Measurements from ENCODE around the gene NR3C1. TPM values are rescaled to one million over a fixed set of nuclear protein-coding genes. Genes with fewer than 3 reads are reported as not detected.
A peak's percentile ranks its signal among the peaks of the same experiment; 100 is the strongest.

Gene NR3C1
- polyA plus RNA-seq, 3 donors from 2014 or later = 87.3 to 142 (median 92.6) TPM

DNA sequence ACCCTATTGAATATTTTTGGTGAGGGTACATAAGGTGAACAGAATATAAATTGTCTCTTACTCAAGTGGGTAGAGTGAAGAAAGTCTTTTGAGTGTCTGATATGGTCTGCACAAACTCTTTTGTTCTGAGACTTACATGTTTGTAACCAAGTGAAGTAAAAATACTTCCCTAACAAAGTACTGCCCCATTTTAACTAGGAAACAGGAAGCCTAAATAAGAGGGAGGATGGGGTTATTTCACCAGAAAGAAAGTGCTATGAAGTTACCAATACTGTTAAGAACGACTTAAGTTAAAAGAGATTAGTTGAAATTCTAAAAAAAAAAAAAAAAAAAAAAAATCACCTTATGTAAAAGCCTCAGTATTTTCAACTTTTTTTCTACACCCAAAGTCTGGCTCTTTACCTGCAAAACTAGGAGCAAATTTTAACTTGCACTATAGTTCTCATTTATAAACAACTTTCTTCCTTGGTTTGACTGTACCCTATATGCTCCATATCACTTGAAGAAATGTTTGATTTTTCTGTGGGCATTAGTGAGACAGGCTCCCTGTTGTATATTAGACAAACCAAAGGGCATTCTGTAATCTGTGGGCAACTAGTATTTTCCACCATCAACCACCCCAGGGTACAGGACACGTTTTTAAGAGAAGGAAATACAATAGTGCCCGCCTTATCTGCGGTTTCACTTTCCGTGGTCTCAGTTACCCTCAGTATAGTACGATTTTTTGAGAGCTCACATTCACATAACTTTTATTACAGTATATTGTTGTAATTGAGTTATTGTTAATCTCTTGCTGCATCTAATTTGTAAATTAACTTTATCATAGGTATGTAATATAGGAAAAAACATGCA is 127.7 kb downstream of the NR3C1 start:
- peak overlapping the region; percentile 47 to 70 (median 67) for H3K4me3 Mint-ChIP-seq
- no peaks in the 10 kb centered on the region for H3K9me3 Mint-ChIP-seq
- H3K27me3 Mint-ChIP-seq (ENCODE audit: low read depth in 3 of 3) = peaks cover 0 to 4% (median 0%) of the 10 kb centered on the region in 3 donors
- peaks cover 4 to 7% (median 5%) of the 10 kb centered on the region in 3 donors for H3K36me3 Mint-ChIP-seq
- H3K4me1 Mint-ChIP-seq = peaks cover 17 to 34% of the 10 kb centered on the region in 2 donors
- H3K27ac Mint-ChIP-seq = peak overlapping the region; percentile 29 to 70 (median 57)
- DNase-seq = peak; percentile 9 to 13 (median 12)

DNA sequence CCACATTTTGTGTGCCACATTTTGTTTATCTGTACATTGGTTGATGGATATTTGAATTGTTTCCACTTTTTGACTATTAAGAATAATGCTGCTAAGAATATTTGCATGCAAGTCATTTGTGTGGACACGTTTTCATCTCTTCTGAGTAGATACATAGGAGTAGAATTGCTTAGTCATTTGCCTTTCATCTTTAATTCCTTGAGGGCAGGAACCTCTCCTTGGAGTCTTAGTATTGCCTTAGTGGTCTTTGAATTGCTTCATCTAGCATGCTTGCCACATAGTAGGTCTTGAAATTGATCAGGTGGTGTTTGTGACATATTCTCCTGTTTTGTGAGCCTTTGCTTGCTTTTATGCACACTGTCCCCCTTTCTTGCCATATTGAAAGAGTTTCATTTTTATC is 128.5 kb downstream of the NR3C1 start:
- peaks cover 17 to 29% of the 10 kb centered on the region in 2 donors for H3K4me1 Mint-ChIP-seq
- H3K9me3 Mint-ChIP-seq = no peaks in the 10 kb centered on the region
- H3K27ac Mint-ChIP-seq = peak overlapping the region in 4 of 6 donors; percentile 0 to 62 (median 27)
- H3K36me3 Mint-ChIP-seq = peaks cover 4 to 7% (median 5%) of the 10 kb centered on the region in 3 donors
- H3K4me3 Mint-ChIP-seq = peak overlapping the region in 3 of 5 donors; percentile 9 to 67 (median 22)
- peaks cover 0 to 4% (median 0%) of the 10 kb centered on the region in 3 donors for H3K27me3 Mint-ChIP-seq (ENCODE audit: low read depth in 3 of 3)
- DNase-seq = no peak

GRCh38 chr5:143271431-143271830 is 132.1 kb downstream of the NR3C1 start:
- H3K36me3 Mint-ChIP-seq = peaks cover 5 to 14% (median 8%) of the 10 kb centered on the region in 3 donors
- peaks cover 0 to 13% (median 6%) of the 10 kb centered on the region in 6 donors for H3K9me3 Mint-ChIP-seq
- no peak for DNase-seq
- no peak overlapping the region for H3K4me3 Mint-ChIP-seq
- peaks cover 0 to 4% (median 0%) of the 10 kb centered on the region in 3 donors for H3K27me3 Mint-ChIP-seq (ENCODE audit: low read depth in 3 of 3)
- no peak overlapping the region for H3K27ac Mint-ChIP-seq
- H3K4me1 Mint-ChIP-seq = peaks cover 16 to 18% of the 10 kb centered on the region in 2 donors

GRCh38 chr5:143268388-143268787 is 135.1 kb downstream of the NR3C1 start:
- peaks cover 4 to 14% (median 5%) of the 10 kb centered on the region in 3 donors for H3K36me3 Mint-ChIP-seq
- no peaks in the 10 kb centered on the region for H3K27me3 Mint-ChIP-seq (ENCODE audit: low read depth in 3 of 3)
- H3K4me3 Mint-ChIP-seq = no peak overlapping the region
- peaks cover 0 to 13% (median 7%) of the 10 kb centered on the region in 6 donors for H3K9me3 Mint-ChIP-seq
- H3K4me1 Mint-ChIP-seq = no peaks in the 10 kb centered on the region
- DNase-seq = no peak
- no peak overlapping the region for H3K27ac Mint-ChIP-seq

DNA sequence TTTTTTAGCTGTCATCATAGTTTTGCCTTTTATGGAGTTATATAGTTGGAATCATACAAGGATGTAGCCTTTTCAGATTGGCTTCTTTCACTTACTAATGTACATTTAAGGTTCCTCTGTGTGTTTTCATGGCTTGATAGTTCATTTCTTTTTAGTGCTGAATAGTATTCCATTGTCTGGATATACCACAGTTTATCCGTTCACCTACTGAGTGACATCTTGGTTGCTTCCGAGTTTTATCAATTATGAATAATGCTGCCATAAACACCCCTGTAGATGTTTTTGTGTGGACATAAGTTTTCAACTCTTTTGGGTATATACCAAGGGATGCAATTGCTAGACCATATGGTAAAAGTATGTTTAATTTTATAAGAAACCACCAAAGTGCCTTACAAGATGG is 136.3 kb downstream of the NR3C1 start:
- H3K9me3 Mint-ChIP-seq = peaks cover 0 to 13% (median 7%) of the 10 kb centered on the region in 6 donors
- H3K27me3 Mint-ChIP-seq (ENCODE audit: low read depth in 3 of 3) = no peaks in the 10 kb centered on the region
- H3K27ac Mint-ChIP-seq = no peak overlapping the region
- H3K36me3 Mint-ChIP-seq = peaks cover 4 to 14% (median 5%) of the 10 kb centered on the region in 3 donors
- H3K4me1 Mint-ChIP-seq = peaks cover 0 to 2% of the 10 kb centered on the region in 2 donors
- no peak for DNase-seq
- H3K4me3 Mint-ChIP-seq = no peak overlapping the region

- Mint-ChIP-seq H3K36me3 (peaks cover 4 to 14% (median 5%) of the 10 kb centered on the region in 3 donors), H3K9me3 (peaks cover 0 to 13% (median 7%) of the 10 kb centered on the region in 6 donors), H3K27me3 (ENCODE audit: low read depth in 3 of 3) (no peaks in the 10 kb centered on the region), H3K27ac (no peak overlapping the region), H3K4me3 (no peak overlapping the region), H3K4me1 (peaks cover 0 to 2% of the 10 kb centered on the region in 2 donors)
- no peak for DNase-seq
Measured at GRCh38 chr5:143265995-143266394, 137.5 kb downstream of the NR3C1 start.

DNA sequence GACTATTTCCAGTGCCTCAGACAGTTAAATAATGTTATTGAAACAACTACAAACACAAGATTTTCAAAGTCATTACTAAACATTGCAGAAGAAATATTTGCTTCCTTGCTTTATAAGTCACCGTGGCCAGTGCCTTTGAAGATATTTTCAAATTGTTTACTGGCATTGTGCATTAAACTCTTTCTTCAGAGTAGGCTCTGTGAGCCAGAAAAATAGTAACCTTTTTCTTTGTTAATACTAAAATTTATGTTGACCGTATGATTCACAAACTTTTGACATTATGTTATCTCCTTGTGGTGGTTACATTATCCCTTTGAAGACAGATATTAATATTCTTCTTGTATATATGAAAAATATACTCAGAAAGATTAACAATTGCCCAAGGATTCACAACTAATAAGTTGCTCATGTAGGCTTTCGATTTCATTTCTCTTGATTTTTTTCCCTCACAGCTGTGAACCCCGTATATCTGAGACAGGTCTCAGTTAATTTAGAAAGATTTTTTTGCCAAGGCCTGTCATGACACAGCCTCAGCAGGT is 140.1 kb downstream of the NR3C1 start:
- peaks cover 0 to 2% of the 10 kb centered on the region in 2 donors for H3K4me1 Mint-ChIP-seq
- peaks cover 0 to 13% (median 7%) of the 10 kb centered on the region in 6 donors for H3K9me3 Mint-ChIP-seq
- no peak overlapping the region for H3K27ac Mint-ChIP-seq
- peaks cover 1 to 10% (median 2%) of the 10 kb centered on the region in 3 donors for H3K36me3 Mint-ChIP-seq
- no peak overlapping the region for H3K4me3 Mint-ChIP-seq
- DNase-seq = no peak
- H3K27me3 Mint-ChIP-seq (ENCODE audit: low read depth in 3 of 3) = no peaks in the 10 kb centered on the region

GRCh38 chr5:143262393-143263174 is 140.9 kb downstream of the NR3C1 start:
- H3K4me3 Mint-ChIP-seq = no peak overlapping the region
- H3K27me3 Mint-ChIP-seq (ENCODE audit: low read depth in 3 of 3) = no peaks in the 10 kb centered on the region
- H3K9me3 Mint-ChIP-seq = peaks cover 0 to 10% (median 3%) of the 10 kb centered on the region in 6 donors
- H3K27ac Mint-ChIP-seq = no peak overlapping the region
- H3K4me1 Mint-ChIP-seq = peaks cover 0 to 2% of the 10 kb centered on the region in 2 donors
- H3K36me3 Mint-ChIP-seq = peaks cover 0 to 7% (median 0%) of the 10 kb centered on the region in 3 donors
- no peak for DNase-seq

GRCh38 chr5:143261748-143262392 is 141.6 kb downstream of the NR3C1 start:
- DNase-seq = peak in 1 of 3 donors; percentile 15
- Mint-ChIP-seq H3K9me3 (peaks cover 0 to 4% (median 2%) of the 10 kb centered on the region in 6 donors), H3K36me3 (peaks cover 0 to 7% (median 0%) of the 10 kb centered on the region in 3 donors), H3K27me3 (ENCODE audit: low read depth in 3 of 3) (no peaks in the 10 kb centered on the region), H3K4me1 (peaks cover 0 to 2% of the 10 kb centered on the region in 2 donors), H3K4me3 (no peak overlapping the region), H3K27ac (peak overlapping the region in 1 of 6 donors; percentile 2)

DNA sequence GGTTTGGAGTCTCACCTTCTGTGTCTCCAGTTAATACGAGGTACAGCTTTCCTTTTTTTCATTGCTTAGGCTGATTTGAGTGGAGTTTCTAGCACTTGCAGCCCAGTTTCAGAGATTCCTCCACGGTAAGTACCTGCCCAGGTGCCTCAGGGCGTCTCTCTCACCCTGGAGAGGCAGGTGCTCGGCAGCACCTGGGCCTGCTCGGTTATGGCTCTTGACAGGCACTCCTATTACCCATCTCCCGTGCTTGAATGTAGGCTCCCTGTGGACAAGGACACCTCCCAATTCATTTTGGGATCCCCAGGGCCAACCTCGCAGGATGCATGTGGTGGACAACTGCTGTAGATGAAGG is 144.3 kb downstream of the NR3C1 start:
- Mint-ChIP-seq H3K4me3 (no peak overlapping the region), H3K27me3 (ENCODE audit: low read depth in 3 of 3) (no peaks in the 10 kb centered on the region), H3K27ac (no peak overlapping the region), H3K36me3 (no peaks in the 10 kb centered on the region), H3K4me1 (peaks cover 0 to 2% of the 10 kb centered on the region in 2 donors), H3K9me3 (no peaks in the 10 kb centered on the region)
- DNase-seq = no peak

GRCh38 chr5:143258559-143259253 is 144.8 kb downstream of the NR3C1 start:
- H3K9me3 Mint-ChIP-seq = no peaks in the 10 kb centered on the region
- no peaks in the 10 kb centered on the region for H3K36me3 Mint-ChIP-seq
- peaks cover 0 to 2% of the 10 kb centered on the region in 2 donors for H3K4me1 Mint-ChIP-seq
- H3K27me3 Mint-ChIP-seq (ENCODE audit: low read depth in 3 of 3) = no peaks in the 10 kb centered on the region
- H3K4me3 Mint-ChIP-seq = no peak overlapping the region
- H3K27ac Mint-ChIP-seq = no peak overlapping the region
- no peak for DNase-seq

DNA sequence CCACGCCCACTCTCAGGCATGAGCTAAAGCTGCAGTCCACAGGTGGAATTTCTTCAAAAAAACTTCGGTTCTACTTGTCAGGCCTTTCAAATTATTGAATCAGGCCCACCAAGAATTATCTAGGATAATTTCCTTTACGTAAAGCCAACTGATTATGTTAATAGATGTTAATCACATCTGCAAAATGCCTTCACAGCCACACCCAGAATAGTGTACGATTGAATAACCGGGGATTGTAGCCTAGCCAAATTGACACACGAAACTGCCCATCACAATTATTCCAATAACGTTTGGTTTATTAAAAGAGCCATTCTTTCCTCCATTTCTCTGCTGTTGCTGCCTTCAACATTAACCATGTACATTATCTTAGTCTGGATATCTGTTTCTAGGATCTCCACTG is 148.7 kb downstream of the NR3C1 start:
- no peaks in the 10 kb centered on the region for H3K4me1 Mint-ChIP-seq
- H3K36me3 Mint-ChIP-seq = no peaks in the 10 kb centered on the region
- H3K27ac Mint-ChIP-seq = no peak overlapping the region
- no peak for DNase-seq
- H3K9me3 Mint-ChIP-seq = no peaks in the 10 kb centered on the region
- no peaks in the 10 kb centered on the region for H3K27me3 Mint-ChIP-seq (ENCODE audit: low read depth in 3 of 3)
- no peak overlapping the region for H3K4me3 Mint-ChIP-seq

DNA sequence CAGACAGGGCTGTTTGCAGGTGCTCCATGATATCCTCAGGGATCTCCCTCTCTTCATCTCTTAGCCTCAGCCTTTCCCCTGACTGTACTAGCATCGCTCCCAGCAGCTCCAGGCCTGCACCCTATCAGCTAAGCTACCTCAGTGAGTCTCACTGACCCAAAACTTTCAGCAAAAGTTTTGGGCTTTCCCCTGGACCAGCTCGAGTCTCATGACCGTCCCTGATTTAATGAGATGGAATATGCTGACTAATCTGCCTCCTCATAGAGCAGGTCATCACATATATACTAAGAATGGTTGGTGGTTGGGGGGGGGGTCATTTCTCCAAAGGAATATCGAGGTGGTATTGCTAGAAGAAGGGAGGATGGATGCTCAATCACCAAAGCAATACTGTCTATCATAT is 151.5 kb downstream of the NR3C1 start:
- Mint-ChIP-seq H3K4me3 (no peak overlapping the region), H3K4me1 (no peaks in the 10 kb centered on the region), H3K27me3 (ENCODE audit: low read depth in 3 of 3) (no peaks in the 10 kb centered on the region), H3K36me3 (peaks cover 0 to 6% (median 0%) of the 10 kb centered on the region in 3 donors), H3K27ac (peak overlapping the region in 1 of 6 donors; percentile 47), H3K9me3 (no peaks in the 10 kb centered on the region)
- DNase-seq = no peak

Data from immature natural killer cell (primary cell).